Stimulated activated CD4-positive, alpha-beta T cell treated with anti-CD3 and anti-CD28 coated beads, Interleukin-1b, Interleukin-23, amount 100 ng/mL, for 4 hours (primary cell): ENCODE results near the gene SHISAL1.
"Not testable (repeated sequence)": the region's sequence is repeated elsewhere in the genome, so short reads cannot be mapped to it uniquely, and the experiment has no call there.

ENCODE experiments used
- DNase-seq, 2 donors: peaks; one replicate each; pipeline ENCODE4 v3.0.0-alpha.2; 2020; ENCODE audit warnings: low read depth in 2 of 2

SHISAL1 gene

DNA sequence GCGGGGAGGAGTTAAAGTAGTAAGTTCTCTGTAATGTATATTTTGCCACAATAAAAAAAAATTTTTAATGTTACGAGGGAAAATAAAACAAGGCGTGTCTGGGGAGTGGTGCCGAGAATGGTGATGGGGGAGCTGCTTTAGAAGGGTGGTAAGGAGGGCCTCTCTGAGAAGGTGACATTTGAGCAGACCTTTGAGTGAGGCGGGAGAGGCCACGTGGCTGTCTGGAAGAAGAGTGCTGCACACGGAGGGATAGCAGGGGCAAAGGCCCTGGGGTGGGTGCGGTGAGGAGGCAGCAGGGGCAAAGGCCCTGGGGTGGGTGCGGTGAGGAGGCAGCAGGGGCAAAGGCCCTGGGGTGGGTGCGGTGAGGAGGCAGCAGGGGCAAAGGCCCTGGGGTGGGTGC lies 10.4 kb downstream of the SHISAL1 start:
- DNase-seq = not testable (repeated sequence)

DNA sequence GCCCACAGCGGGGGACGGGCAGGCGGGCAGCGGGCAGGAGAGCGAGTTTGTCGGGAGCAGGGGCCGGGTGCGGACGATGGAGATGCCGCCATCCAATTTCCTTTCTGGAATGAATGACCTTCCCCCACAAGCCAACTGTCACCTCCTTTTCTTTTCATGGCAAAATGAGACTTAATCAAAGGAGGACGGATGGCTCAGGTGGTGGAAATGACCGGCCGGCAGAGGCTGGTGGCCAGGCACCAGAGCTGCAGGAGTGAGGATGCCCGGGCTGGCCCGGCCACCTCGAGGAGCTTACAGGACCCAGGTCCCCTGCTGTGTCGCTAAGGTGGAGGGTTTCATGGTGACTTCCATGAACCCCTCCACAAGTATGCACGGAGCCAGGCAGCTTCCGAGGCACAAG lies 11.7 kb downstream of the SHISAL1 start:
- no peak for DNase-seq

DNA sequence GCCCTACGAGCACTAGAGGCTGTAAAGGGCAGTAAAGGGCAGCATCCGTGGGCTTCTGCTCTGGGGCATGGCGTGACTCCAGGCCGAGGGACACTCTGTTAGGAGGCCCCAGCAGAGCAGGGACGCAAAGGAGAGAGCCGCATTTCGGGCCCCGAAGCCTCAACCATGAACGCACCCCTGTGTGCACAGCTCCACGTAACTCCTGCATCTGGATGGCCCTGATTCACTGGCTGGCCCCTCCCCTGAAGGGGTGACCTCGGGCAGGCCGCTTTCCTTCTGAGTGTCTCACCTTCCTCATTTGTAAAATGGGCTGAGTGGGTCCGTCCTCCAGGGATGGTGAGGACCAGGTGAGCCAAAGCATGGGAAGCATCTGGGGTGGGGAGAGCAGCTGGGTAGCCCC lies 13.6 kb downstream of the SHISAL1 start:
- DNase-seq = no peak

DNA sequence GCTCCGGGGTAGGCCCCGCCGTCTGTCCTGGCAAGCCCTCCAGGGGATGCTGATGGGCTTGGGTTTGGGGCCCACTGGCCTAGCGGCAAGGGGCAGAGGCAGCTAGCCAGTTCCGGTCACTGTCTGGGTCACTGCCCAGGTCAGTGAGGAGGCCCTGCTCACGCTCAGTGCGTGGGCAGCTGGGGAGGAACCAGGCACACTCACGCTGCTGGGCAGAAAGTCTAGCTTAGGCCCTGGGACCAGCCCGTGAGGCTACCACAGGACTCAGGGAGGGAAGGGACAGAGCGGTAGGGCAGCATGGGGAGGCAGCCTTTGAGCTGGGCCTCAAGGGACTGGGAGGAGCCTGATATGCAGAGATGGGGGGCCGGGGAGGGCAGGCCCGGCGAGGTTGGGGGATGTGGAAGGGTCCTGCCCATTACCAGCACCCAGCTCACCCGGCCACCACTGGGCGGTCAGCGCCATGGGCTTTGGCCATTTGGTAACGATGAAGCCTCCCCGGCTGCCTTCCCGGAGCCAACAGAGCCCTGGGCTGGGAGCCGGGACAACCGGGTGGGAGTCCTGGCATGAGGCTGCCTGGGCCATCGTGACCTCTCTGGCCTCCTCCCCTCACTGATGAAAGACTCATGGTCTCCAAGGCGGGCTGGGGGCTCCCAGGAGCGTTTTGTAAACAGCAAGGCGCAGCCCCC lies 14.2 kb downstream of the SHISAL1 start:
- DNase-seq = no peak

DNA sequence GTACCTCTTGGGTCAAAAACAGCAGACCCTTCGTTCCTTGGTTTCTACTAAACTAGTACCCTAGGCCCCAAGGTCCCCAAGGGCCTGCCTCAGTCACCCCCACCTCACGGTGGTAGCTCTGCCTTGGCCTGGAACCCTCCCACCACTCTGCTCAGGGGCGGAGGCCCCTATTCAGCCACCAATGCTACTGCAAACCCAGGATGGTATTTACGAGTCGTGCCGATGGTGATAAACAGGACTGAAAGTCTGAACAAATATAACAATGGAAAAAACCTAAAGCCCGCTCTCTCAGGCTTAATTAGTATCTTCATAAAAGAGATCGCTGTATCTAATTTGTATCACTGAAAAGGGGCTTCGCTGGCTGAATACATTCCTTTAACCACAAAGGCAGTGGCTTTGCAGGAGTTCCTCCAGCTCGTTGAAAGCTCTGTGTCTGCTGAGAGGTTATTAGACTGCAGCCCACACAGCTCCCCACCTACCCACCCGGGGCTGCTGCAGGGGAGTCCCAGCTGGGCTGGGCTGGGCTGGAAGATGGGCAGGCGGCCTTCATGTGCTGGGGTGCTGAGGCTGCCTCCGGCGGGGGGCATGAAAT lies 15.2 kb downstream of the SHISAL1 start:
- DNase-seq = no peak

DNA sequence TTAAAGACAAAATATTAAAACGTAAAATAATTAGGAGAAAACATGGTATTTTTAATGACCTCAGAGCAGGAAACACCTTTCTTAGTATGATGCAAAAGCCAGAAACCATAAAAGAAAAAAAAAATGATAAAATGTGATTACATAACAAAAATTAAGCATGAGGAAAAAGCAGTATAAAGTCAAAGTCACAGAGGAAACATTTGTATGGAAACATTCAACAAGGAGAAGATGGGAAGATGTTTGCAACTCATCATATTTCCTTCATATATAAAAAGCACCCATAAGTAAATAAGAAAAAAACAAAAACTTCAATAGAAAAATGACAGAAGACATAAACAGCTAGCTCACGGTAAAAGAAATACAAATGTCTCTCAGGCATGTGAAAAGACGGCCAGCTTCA lies 17.3 kb downstream of the SHISAL1 start:
- no peak for DNase-seq

DNA sequence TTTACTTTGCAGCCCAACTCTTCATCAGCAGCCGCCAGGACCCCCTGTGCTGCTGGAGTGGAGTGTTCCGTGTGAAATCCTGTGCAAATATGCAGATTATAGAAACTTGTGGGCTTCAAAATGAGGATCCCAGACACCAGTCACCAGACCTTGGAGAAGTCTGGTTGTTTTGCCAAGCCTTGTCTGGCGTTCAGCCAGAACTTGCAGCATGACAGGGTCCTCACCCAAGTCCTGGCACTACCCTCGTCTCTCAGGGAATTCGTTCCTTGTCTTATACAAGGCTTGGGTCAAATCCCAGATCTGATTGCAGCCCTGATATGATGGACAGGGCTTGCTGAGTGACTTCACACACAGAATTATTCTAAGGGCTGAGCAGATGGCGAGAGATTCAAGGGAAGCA lies 18.9 kb downstream of the SHISAL1 start:
- no peak for DNase-seq

DNA sequence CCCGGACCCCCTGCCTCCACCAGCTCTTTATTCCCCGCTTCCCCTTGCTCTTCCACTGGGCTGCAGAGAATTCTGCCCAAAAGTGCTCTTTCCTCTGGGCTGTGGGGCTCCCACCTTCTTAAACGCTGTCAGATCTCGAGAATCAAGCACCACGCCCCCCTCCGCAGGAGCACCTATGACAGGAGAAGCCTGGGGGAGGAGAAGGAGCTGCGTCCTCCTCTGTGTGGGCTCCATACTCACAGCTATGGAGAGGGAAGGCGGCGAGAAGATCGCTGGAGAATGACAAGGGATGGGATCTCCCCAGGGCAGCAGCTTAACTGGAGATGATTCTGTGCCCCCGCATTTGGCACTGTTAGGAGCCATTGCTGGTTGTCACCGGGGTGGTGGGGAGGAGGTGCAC lies 19.7 kb downstream of the SHISAL1 start:
- no peak for DNase-seq

DNA sequence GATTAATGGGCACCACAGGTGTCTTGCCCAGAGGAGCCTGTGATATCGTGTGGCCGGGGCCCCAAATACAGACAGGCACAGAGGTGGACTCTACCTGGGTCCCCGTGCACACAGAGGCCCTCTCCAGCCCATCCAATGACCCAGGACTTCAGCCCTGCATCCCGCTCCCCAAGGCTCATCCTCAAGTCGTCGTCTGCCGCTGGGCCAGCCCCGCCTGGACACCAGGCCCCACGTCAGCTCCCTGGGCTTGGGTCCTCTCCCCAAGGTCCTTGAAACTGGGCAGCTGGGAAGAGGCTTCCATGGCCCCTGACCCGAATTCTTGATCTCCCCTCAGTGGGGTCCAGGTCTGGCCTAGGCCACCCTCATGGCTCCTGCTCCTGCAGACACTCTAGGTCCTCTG lies 20.2 kb downstream of the SHISAL1 start:
- no peak for DNase-seq

DNA sequence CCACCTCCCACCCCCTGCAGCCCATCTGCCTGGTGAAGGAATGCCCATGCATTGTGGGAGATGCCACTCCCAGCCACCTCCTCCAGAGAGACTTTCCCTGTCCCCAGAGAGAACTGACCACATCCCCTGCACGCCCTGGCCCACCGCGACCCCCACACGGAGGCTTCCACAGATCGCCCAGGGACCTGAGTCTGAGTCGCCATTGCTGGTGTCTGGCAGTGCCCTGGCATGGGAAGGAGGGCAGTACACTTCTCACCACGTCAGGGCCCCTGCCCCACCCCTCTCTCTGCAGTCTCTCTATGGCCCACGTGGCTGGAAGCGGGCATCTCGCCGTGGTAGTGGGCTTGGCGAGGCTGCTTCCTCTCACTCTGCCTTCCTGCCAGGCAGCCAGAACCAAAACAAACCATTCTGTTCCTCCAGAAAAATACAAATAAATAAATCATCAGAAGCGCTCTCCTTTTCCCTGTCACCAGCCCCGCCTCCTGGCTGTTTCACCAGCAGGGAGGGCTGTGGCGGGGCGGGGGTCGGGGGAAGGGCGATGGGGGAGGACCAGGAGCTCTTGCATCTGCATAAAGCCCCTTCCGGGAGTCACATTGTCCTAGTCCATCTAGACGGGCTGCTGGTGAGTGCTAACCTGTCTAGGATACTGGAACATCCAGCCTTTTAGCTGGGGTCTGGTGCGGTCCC lies 20.9 kb downstream of the SHISAL1 start:
- DNase-seq = no peak

DNA sequence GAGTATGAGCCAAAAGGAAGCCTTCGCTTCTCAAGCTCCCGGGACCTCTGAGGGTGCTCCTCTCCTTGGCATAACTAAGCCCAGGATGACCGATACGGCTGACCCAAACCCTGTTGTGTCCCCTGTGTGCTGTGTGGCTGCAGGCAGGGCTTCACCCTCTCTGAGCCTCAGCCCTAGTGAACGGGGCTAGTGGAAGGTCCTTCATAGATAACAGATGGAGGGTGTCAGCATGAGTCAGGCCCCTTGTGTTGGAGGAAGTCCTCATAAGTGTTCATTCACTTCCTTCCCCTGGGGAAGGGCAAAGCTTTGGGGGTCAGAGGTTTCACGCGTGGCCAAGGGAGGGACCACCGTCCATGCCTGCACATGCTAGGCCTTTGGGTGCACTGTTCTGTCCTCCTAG lies 21.5 kb downstream of the SHISAL1 start:
- no peak for DNase-seq

DNA sequence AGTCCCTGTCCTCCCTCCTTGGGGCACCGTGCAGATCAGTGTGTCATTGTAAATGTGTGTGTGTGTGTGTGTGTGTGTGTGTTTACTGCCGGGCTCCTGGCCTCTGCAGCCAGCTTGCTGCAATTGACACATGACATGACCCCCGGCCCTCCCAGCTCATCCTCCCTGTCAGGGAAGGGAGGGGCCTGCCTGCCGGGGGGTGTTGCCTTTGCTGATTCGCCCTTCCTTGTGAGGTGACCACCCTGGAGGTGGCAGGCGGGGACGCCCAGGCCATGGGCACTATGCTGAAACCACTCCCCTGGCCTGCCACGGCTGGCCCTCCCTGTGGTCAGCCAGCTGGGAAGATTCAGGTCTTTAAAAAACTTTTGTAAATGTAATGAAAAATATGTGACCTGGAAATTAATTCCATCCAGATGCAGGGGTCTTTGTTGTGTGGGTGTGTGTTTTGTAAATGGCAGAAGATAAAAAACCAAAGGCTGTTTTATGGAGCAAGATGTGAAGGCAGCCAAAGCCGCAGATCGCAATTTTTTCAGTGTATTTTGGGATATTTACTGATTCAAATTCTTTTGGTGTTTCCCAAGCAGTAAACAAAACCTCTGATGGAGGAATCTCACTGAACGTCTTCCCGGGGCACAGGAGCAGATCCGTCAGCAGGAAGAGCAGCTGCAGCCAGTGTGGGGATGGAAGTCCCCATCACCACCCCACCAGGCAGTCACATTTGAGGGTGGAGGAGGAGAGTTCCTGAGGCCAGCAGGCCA lies 23.2 kb downstream of the SHISAL1 start:
- DNase-seq = no peak

DNA sequence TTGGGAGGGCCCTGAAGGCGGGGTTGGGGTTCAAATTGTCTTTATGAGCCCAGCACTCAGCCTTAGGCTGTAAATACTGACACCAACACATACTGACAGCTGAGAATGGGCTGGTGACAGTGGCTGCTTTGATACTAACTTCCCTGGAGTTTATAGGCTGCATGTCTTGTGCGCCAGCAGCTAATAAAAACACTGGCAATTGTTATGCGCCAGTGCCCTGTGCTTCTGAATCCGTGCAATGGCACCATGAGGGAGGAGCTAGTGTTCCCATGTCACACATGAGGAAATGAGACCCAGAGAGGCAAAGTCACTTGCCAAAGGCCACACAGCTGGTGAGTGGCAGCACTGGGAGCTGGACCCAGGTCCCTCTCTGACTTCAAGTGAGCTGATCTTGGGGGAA lies 23.8 kb downstream of the SHISAL1 start:
- DNase-seq = no peak

DNA sequence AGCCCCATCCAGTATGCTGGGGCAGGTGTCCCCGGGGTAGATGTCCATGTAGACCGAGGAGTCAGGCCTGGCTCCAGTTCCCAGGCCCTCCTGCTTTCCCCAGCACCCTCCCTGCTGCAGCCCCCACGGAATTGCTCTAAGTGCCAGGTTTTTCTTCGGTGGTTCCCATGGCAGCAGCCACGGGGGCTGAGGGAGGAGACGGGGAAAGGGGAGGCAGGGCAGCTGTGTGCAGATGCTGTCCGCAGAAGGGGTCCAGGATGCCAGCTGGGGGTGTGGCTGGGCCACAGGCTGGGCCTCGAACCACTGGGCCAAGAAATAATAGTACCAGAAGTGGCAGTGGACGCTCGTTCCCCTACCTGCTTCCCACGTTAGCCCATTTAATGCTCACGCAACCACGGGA lies 25.0 kb downstream of the SHISAL1 start:
- no peak for DNase-seq

DNA sequence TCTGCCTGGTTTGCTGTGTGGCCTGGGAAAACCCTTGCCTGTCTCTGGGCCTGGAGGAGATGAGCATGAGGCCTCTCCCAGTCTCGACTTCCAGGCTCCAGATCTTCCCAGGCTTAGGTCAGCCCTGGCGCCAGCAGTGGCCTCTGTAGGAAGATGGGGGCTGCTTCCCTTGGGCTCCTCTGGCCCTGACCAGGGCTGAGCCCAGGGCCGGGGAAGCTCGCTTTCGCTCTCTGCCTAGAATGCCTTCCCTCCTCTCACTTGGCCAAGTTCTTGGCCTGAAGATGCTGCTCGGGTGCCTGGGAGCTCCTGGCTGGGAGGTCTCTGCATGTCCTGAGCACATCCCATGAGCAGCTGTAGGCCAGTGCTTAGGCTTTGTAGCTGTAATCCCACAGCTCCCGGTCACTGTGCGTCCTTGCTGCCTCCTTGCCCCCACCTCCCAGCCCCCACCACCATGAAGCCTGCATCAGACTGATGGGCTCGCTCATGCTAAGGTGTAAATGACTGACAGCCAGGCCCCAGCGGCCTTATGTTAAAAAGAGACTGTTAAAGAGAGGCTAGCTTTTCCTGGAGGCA lies 25.5 kb downstream of the SHISAL1 start:
- DNase-seq = no peak

DNA sequence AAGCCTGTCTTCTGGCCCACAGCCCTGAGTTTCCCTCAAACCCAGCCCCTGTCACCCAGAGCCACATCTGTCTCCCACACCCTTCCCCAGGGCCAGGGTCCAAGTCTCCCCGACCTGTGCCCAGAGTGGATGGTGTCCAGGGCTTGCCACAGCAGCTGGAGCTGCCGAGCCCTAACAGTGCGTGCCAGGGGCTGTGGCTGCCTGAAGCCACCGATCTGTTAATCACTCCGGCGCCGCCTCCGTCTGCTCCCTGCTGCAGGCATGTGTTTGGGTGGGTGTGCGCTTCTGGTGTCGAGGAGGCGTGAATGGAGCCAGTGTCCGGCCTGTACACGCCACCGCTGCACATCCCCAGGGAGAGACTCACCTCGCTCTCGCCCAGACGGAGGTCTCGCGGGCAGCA lies 26.1 kb downstream of the SHISAL1 start:
- DNase-seq = no peak

DNA sequence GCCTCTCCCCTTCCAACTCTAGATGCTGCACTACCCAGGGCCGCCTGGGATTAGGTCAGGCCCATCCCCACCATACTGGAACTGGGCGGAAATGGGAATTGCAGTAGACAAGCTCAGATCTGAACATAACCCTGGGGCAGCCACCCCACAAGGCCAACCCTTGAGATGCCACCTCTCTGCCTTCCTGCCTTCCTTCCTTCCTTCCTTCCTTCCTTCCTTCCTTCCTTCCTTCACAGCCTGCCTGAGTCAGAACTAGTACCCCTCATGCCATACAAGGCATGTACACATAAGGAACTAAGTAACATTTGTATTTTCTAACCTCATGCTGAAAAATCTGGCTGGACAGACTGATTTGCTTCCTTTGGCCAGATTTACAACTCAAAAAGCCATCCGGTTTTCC lies 28.0 kb downstream of the SHISAL1 start:
- no peak for DNase-seq

DNA sequence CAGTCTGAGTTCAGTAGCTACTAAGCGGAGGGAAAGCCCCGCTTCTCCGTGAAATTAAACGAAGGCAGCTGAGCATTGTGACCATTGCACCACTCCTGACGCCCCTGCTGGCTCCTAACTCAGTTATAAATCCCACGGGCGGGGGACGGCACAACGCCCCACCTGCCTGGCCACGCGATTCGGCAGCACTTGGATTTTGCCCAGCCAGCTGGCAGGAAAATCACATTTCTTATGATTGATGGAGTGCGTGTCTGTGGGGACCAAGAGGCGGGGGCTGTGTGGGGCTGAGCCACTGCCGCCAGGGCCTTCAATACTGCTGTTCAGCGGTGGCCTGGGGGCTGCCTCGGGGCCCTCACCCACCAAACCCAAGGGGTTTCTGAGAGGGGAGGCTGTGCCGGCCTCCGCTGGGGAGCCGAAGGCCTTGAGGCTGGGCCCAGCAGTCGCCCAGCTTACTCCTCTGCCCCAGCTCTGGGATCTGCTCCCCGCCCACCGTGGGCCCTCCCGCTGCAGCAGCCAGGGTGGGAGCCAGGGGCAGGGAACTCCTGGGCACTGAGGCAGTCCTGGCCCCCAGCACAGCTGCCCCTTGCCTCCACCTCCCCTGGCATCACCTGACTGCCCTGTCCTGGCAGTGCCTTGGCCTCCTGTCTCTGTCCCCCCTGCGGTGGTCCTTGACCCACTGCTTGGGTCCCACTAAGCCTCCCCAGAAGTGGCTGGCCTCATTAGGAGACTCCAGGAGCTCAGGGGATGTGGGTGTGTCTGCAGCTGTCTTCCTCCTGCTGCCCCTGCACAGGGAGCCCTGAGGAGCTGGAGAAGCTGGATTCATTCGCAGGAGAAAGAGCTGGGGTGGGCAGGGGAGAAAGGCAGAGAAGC lies 30.7 kb downstream of the SHISAL1 start:
- DNase-seq = no peak

DNA sequence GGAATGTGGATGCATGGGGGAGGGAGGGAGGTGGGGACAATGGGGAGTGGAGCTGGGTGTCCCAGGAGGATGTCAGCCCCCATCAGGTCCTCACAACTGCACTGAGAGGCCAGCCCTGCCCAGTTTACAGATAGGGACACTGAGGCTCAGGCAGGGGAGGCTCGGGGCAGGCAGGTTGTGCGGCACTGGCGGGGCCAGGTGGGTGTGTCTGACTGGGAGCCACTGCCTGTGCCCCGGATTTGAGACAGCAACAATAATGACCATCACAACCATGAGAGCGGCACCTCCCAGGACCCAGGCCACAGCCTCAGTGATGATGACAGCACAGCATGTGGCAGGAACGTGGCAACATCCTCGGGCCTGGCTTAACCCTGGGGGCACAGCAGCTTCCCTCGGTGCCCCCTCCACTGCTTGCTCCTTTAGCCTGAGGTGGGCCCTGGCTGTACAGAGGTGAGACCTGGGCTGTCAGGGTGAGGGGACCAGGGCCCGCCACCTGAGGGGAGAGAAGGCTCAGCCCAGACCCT lies 32.0 kb downstream of the SHISAL1 start:
- DNase-seq = no peak

DNA sequence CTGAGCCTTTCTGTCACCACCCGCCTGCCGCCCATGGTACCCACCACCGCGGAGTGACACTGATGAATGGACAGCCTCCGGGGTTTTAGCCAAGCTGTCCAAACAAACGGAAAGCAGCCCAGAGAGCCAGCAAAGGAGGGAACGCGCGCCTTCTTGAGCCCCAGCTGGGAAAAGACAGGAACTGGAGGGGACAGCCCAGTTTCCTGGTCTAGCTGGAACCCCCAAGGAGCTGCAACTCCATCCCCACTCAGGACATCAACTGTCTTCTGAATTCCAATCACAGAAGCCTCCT lies 33.7 kb downstream of the SHISAL1 start:
- no peak for DNase-seq
